Measurements from ENCODE around the gene TSPY2.
"Not testable (repeated sequence)": the region's sequence is repeated elsewhere in the genome, so short reads cannot be mapped to it uniquely, and the experiment has no call there.

Gene TSPY2, protein sequence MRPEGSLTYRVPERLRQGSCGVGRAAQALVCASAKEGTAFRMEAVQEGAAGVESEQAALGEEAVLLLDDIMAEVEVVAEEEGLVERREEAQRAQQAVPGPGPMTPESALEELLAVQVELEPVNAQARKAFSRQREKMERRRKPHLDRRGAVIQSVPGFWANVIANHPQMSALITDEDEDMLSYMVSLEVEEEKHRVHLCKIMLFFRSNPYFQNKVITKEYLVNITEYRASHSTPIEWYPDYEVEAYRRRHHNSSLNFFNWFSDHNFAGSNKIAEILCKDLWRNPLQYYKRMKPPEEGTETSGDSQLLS

DNA sequence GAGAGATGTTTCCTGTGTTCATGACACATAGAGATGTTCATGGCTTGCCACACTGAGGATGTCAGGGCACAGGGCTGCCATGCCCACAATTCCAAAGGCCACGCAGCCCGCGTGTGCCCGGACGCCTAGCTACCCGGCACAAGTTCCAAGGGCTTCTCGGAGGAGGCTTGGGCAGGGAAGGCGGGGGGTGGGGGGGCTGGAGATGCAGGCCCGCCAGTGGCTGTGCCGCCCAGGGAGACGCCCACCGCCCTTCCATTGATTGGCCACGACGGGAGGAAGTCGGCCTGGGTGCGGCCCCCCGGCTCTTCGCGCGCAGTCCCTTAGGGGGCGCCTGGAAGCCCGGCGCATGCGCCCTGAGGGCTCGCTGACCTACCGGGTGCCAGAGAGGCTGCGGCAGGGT, at the start of gene TSPY2:
TSS of gene TSPY2 (plus strand) at position 301 of the 400 bp plus-strand sequence. CDS start at position 347, 46 bp downstream.
- not testable (repeated sequence) for H3F3A ChIP-seq (ENCODE audit: low read depth); H3K4me3 ChIP-seq (ENCODE audit: low read length, poor library complexity, severe bottlenecking); H3K4me1 ChIP-seq (ENCODE audit: insufficient read depth, low read length, poor library complexity, severe bottlenecking); H4K20me1 ChIP-seq (ENCODE audit: insufficient read depth, low read length, poor library complexity, severe bottlenecking); H3K9me3 ChIP-seq (ENCODE audit: insufficient read depth, low read depth, low read length); H3K27me3 ChIP-seq (ENCODE audit: insufficient read depth, low read length, poor library complexity, severe bottlenecking); H3K4me2 ChIP-seq (ENCODE audit: low read depth, low read length, poor library complexity, severe bottlenecking); H3K36me3 ChIP-seq (ENCODE audit: insufficient read depth, low read length); H3K9ac ChIP-seq (ENCODE audit: low read depth, low read length, poor library complexity, severe bottlenecking); H2AFZ ChIP-seq (ENCODE audit: low read length); H3K9me2 ChIP-seq (replicated peaks; ENCODE audit: low read depth, low read length); H3K79me2 ChIP-seq (ENCODE audit: insufficient read depth, low read length)

DNA sequence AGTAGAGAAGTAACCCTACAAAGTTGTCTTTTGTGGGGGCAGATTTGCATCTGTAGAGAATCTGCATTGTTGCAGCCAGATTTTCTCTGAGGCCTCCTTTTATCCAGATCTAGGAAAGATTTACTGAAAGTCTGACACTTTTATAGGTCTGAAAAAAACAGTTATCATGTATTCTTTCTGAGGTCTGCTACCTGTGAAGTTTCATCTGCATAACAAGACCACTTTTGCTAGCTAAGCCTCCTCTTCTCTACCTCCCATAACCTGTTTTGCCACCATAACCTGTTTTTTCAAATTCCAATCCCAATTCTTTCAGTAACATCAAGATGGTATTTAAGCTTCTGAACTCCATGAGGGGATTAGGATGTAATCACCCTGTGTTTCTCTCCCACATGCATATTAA, 36.5 kb upstream of the TSPY2 start:
- H3K27me3 ChIP-seq (ENCODE audit: insufficient read depth, low read length, poor library complexity, severe bottlenecking); H3K36me3 ChIP-seq (ENCODE audit: insufficient read depth, low read length); H3K4me3 ChIP-seq (ENCODE audit: low read length, poor library complexity, severe bottlenecking); H3K79me2 ChIP-seq (ENCODE audit: insufficient read depth, low read length); H3F3A ChIP-seq (ENCODE audit: low read depth); H4K20me1 ChIP-seq (ENCODE audit: insufficient read depth, low read length, poor library complexity, severe bottlenecking); H3K4me2 ChIP-seq (ENCODE audit: low read depth, low read length, poor library complexity, severe bottlenecking); H3K9me2 ChIP-seq (replicated peaks; ENCODE audit: low read depth, low read length); H2AFZ ChIP-seq (ENCODE audit: low read length); H3K9ac ChIP-seq (ENCODE audit: low read depth, low read length, poor library complexity, severe bottlenecking); H3K4me1 ChIP-seq (ENCODE audit: insufficient read depth, low read length, poor library complexity, severe bottlenecking); H3K9me3 ChIP-seq (ENCODE audit: insufficient read depth, low read depth, low read length): not testable (repeated sequence)

DNA sequence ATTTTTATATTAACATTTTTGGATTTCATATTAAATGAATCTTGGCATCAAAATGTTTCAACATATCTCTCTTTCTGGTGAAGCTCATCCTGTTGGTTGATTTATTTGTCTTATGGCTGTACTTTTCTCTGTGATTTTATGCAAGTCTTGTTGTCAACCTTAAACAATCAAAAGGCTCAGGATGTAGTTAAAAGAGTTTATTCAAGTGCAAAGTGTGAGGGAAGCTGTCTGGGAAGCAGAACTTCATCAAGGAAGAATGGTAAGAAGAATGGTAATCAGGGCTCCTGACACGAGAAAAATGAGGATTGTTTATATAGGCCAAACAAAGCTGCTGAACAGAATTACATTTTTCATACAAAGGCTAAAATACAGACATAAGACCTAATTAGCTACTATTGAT, 29.0 kb upstream of the TSPY2 start:
- not testable (repeated sequence) for H3F3A ChIP-seq (ENCODE audit: low read depth); H2AFZ ChIP-seq (ENCODE audit: low read length); H3K9ac ChIP-seq (ENCODE audit: low read depth, low read length, poor library complexity, severe bottlenecking); H3K4me1 ChIP-seq (ENCODE audit: insufficient read depth, low read length, poor library complexity, severe bottlenecking); H3K27me3 ChIP-seq (ENCODE audit: insufficient read depth, low read length, poor library complexity, severe bottlenecking); H3K4me2 ChIP-seq (ENCODE audit: low read depth, low read length, poor library complexity, severe bottlenecking); H3K4me3 ChIP-seq (ENCODE audit: low read length, poor library complexity, severe bottlenecking); H3K9me3 ChIP-seq (ENCODE audit: insufficient read depth, low read depth, low read length); H3K9me2 ChIP-seq (replicated peaks; ENCODE audit: low read depth, low read length); H3K36me3 ChIP-seq (ENCODE audit: insufficient read depth, low read length); H4K20me1 ChIP-seq (ENCODE audit: insufficient read depth, low read length, poor library complexity, severe bottlenecking); H3K79me2 ChIP-seq (ENCODE audit: insufficient read depth, low read length)

DNA sequence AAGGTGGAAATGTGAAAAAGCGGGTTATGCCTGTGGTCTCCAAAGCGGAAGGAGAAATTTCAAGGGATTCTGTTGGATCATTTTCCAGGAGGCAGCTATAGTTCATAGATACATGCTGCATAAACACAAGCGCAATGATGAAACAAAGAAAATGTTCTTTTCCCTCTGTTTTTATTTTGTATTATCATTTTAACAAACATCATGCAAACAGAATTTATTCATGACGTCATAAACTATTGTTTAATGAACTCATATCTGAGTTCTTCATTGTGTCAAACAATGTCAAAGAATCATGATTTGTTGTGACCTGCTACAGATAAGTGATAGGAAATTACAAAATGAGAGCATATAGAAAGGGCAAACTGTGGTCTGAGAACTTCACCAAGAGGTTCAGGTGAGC, 23.8 kb downstream of the TSPY2 start:
- not testable (repeated sequence) for H4K20me1 ChIP-seq (ENCODE audit: insufficient read depth, low read length, poor library complexity, severe bottlenecking)

More for the DNA sequence above, 23.8 kb downstream of the TSPY2 start:
- not testable (repeated sequence) for H3K79me2 ChIP-seq (ENCODE audit: insufficient read depth, low read length); H3K4me2 ChIP-seq (ENCODE audit: low read depth, low read length, poor library complexity, severe bottlenecking); H3K9me2 ChIP-seq (replicated peaks; ENCODE audit: low read depth, low read length); H3K36me3 ChIP-seq (ENCODE audit: insufficient read depth, low read length); H3K9ac ChIP-seq (ENCODE audit: low read depth, low read length, poor library complexity, severe bottlenecking); H2AFZ ChIP-seq (ENCODE audit: low read length); H3F3A ChIP-seq (ENCODE audit: low read depth); H3K27me3 ChIP-seq (ENCODE audit: insufficient read depth, low read length, poor library complexity, severe bottlenecking); H3K4me1 ChIP-seq (ENCODE audit: insufficient read depth, low read length, poor library complexity, severe bottlenecking); H3K4me3 ChIP-seq (ENCODE audit: low read length, poor library complexity, severe bottlenecking); H3K9me3 ChIP-seq (ENCODE audit: insufficient read depth, low read depth, low read length)

Measured in Loucy (cell line).